LNCAP (cell line): Measurements from ENCODE around the gene SUCO.

Experiments
- TF ChIP-seq, protein P1 (sequence below): fragments of 450-650 bp; IDR thresholded peaks from 2 replicates; pipeline ENCODE4 v1.5.1; 2017; ENCODE audit warnings: mild to moderate bottlenecking

The SUCO gene

DNA sequence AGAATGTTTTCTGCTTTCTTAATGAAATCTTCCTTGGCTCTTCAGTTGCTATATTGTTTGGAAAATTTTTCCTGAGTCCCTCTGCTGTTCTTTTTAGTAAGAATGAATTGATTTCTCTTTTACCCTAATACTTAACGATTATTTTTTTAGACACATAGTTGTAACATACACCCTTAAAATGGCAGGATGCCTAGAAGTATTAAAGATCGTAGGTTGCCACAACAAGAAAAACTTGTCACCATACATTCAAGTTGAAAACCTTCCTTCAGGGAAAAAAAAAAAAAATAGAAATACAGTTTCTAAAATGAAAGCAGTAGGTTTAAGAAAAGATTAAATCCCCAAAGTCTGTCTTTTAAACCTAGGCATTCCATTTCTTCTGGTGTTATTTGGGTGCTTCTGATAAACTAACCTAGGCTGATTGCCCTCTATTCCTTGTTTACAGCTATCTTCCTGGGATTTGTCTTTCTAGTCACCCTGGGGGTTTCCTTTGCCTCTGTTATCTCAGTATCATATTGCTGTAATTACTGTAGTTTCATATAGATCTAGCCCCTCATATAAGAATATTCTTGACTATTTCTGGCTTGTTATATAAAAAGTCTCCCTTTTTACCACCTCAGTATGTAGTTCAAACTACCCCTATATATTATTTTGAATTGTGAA is 16.8 kb downstream of the SUCO start:
- TF ChIP-seq, protein P1, sequence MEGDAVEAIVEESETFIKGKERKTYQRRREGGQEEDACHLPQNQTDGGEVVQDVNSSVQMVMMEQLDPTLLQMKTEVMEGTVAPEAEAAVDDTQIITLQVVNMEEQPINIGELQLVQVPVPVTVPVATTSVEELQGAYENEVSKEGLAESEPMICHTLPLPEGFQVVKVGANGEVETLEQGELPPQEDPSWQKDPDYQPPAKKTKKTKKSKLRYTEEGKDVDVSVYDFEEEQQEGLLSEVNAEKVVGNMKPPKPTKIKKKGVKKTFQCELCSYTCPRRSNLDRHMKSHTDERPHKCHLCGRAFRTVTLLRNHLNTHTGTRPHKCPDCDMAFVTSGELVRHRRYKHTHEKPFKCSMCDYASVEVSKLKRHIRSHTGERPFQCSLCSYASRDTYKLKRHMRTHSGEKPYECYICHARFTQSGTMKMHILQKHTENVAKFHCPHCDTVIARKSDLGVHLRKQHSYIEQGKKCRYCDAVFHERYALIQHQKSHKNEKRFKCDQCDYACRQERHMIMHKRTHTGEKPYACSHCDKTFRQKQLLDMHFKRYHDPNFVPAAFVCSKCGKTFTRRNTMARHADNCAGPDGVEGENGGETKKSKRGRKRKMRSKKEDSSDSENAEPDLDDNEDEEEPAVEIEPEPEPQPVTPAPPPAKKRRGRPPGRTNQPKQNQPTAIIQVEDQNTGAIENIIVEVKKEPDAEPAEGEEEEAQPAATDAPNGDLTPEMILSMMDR: no peak

DNA sequence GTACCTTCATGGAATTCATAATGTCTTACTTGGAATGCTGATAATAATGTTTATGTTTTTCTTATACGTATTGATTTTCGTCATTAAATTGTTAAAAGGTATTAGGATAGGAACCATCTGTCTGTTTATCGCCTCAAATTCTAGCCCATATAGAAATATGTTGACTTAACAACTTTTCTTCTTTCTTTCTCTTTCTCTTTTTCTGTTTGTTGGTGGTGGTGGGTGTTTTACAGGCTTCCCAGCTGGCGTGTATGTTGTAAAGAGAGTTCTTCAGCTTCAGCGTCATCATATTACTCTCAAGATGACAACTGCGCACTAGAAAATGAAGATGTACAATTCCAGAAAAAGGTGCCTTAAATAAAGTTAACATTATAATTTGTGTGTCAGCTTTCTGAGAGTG is 18.3 kb downstream of the SUCO start:
- TF ChIP-seq, protein P1: no peak

DNA sequence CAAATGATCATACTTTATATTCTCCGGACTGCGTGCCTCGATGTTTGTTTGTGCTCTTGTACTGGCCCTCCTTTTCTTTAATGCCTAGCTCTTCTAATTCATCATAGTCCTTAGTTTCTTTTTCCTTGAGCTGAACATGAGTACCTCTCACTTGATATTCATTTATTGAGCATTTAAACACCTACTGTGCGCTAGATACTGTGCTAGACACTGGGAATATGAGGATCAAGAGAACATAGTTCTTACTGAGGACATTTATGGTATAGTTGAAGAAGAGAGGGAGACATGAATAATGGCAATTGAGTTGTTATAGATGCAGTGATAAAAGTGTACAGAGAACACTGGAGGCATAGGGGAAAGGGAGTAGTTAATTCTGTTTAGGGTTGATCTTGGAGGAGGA is 22.0 kb downstream of the SUCO start:
- TF ChIP-seq, protein P1: no peak

DNA sequence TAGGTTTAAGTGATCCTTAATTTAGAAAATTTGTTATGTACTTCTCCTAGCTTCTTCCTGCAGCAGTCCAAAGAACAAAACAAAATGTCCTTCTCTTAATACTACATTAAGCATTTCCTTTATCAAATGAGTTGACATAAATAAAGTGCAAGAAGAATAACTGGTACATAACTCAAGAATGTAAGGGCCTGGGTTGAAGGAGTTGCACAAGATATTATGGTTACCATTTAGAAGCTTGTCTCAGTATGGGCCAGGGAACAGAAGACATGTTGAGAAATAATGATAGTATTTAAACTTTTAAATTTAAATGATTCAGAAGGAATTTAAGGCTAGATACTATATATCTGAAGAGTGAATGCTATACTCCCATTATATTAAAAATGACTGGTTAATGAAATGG is 23.5 kb downstream of the SUCO start:
- TF ChIP-seq, protein P1: no peak

DNA sequence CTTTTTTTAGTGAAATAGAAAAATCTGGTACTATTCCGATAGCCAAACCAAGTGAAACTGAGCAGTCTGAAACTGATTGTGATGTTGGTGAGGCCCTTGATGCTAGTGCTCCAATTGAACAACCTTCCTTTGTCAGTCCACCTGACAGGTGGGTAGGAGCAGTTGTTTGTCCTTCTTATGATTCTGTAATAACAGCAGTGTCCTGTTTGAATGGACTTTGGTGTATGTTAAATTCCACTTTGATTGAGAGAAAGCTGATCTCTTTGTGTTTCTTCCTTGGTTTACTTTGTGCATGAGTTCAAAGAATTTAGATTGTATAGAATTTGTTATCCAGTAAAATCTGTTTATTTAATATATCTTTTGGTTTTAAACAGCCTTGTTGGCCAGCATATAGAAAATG is 24.3 kb downstream of the SUCO start:
- TF ChIP-seq, protein P1: no peak

DNA sequence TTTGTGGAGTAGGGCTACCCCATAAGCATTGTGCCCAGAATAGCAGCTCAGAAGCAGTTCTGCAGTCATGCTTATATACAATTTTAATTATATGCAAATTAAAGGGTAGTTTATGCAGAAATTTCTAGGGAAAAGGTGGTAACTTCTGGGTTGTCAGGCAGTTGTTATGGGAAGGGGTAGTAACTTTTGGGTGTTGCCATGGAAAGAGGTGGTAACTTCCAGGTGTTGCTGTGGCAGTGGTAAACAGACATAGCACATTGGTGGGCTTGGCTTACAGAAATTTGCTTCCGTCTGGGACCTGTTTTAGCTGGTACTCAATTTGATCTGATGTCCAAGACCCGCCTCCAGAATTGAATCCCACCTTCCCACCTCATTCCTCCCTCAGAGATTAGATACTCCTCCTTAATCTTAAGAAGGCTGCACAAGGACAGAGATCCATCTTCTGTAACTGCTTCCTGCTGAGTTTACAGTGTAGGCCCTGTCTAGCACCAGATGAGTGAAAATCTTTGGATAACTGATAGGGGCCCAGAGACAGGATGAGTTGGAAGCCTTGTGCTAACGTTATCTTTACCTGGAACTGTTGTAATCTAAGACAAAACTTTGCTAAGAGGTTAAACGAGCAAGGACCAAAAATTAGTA is 26.7 kb downstream of the SUCO start:
- TF ChIP-seq, protein P1: no peak

DNA sequence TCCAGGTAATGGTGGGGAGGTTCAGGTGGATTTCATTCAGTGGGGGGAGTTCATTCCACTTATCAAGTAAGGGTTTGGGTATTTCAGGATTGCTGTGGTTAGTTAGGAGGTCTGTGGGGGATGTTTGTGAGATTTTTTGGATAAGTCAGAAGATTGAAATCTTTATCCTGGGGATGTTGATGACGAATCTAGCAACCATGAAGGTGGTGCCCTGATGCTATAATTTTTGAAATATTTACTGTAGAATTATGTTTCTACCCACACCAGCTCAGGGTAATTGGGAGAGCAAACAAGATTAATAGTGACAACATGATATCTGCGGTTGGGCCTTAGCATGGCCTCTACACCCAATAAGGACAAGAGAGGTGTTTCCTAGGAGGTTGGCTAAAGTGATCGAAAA is 28.3 kb downstream of the SUCO start:
- TF ChIP-seq, protein P1: no peak
